ENCODE results near the gene GAB1. TPM values are rescaled to one million over a fixed set of nuclear protein-coding genes. Genes with fewer than 3 reads are reported as not detected.

Gene GAB1
- total RNA-seq, 2 donors from 2014 or later, result 65.4 to 81.7 TPM

- Histone ChIP-seq H3K27ac (no peak overlapping the region), H3K27me3 (no peaks in the 10 kb centered on the region), H3K9me3 (no peaks in the 10 kb centered on the region), H3K4me1 (peaks cover 0 to 51% of the 10 kb centered on the region in 2 donors), H3K4me3 (no peak overlapping the region), H3K36me3 (no peaks in the 10 kb centered on the region)
- no peak for DNase-seq (ENCODE audit: low spot score)
- TF ChIP-seq CTCF (IDR thresholded peaks at IDR 0.05), result no peak
Observed at GRCh38 chr4:143364063-143364462, 27.4 kb downstream of the GAB1 start.

- no peak for DNase-seq (ENCODE audit: low spot score)
- TF ChIP-seq CTCF (IDR thresholded peaks at IDR 0.05), result no peak
- H3K27me3 ChIP-seq, result no peaks in the 10 kb centered on the region
- peaks cover 0 to 37% of the 10 kb centered on the region in 2 donors for H3K4me1 ChIP-seq
- no peak overlapping the region for H3K4me3 ChIP-seq
- no peaks in the 10 kb centered on the region for H3K36me3 ChIP-seq
- H3K9me3 ChIP-seq, result no peaks in the 10 kb centered on the region
- H3K27ac ChIP-seq, result no peak overlapping the region
Observed at GRCh38 chr4:143367863-143368262, 31.2 kb downstream of the GAB1 start.

- no peaks in the 10 kb centered on the region for H3K36me3 ChIP-seq
- H3K4me3 ChIP-seq, result no peak overlapping the region
- H3K27ac ChIP-seq, result no peak overlapping the region
- DNase-seq (ENCODE audit: low spot score), result no peak
- no peaks in the 10 kb centered on the region for H3K27me3 ChIP-seq
- H3K4me1 ChIP-seq, result peaks cover 0 to 39% of the 10 kb centered on the region in 2 donors
- no peak for TF ChIP-seq CTCF (IDR thresholded peaks at IDR 0.05)
- no peaks in the 10 kb centered on the region for H3K9me3 ChIP-seq
Observed at GRCh38 chr4:143369552-143369951, 32.9 kb downstream of the GAB1 start.

GRCh38 chr4:143372093-143372915, 35.6 kb downstream of the GAB1 start:
- H3K27me3 ChIP-seq, result no peaks in the 10 kb centered on the region
- no peaks in the 10 kb centered on the region for H3K9me3 ChIP-seq
- DNase-seq (ENCODE audit: low spot score), result no peak
- H3K36me3 ChIP-seq, result no peaks in the 10 kb centered on the region
- peaks cover 0 to 66% of the 10 kb centered on the region in 2 donors for H3K4me1 ChIP-seq
- H3K27ac ChIP-seq, result no peak overlapping the region
- TF ChIP-seq CTCF (IDR thresholded peaks at IDR 0.05), result no peak
- no peak overlapping the region for H3K4me3 ChIP-seq

GRCh38 chr4:143374255-143374654, 37.6 kb downstream of the GAB1 start:
- Histone ChIP-seq H3K27ac (no peak overlapping the region), H3K9me3 (no peaks in the 10 kb centered on the region), H3K4me3 (no peak overlapping the region), H3K4me1 (peaks cover 0 to 84% of the 10 kb centered on the region in 2 donors), H3K36me3 (no peaks in the 10 kb centered on the region), H3K27me3 (no peaks in the 10 kb centered on the region)
- DNase-seq (ENCODE audit: low spot score), result no peak
- TF ChIP-seq CTCF (IDR thresholded peaks at IDR 0.05), result no peak
